ENCODE results near the gene GRIA4.

The GRIA4 gene

GRCh38 chr11:105852403-105852802 is 242.5 kb downstream of the GRIA4 start:
- TF ChIP-seq CTCF (IDR thresholded peaks at IDR 0.05; ENCODE audit: low read depth, low read length): no peak
- no peaks in the 10 kb centered on the region for H3K4me1 ChIP-seq
- H3K36me3 ChIP-seq: no peaks in the 10 kb centered on the region
- no peaks in the 10 kb centered on the region for H3K9me3 ChIP-seq
- no peaks in the 10 kb centered on the region for H3K27me3 ChIP-seq
- no peak overlapping the region for H3K4me3 ChIP-seq (ENCODE audit: low read depth, low read length)
- DNase-seq: no peak

- DNase-seq: no peak
- H3K9me3 ChIP-seq: no peaks in the 10 kb centered on the region
- no peaks in the 10 kb centered on the region for H3K36me3 ChIP-seq
- peaks cover 4% of the 10 kb centered on the region; the same call in 1 of the 2 replicates for H3K4me1 ChIP-seq
- no peaks in the 10 kb centered on the region for H3K27me3 ChIP-seq
- no peak for TF ChIP-seq CTCF (IDR thresholded peaks at IDR 0.05; ENCODE audit: low read depth, low read length)
- H3K4me3 ChIP-seq (ENCODE audit: low read depth, low read length): no peak overlapping the region
Measured at GRCh38 chr11:105854269-105854668, 244.4 kb downstream of the GRIA4 start.

- Histone ChIP-seq H3K27me3 (no peaks in the 10 kb centered on the region), H3K4me1 (peaks cover 10% of the 10 kb centered on the region; the same call in 1 of the 2 replicates), H3K9me3 (no peaks in the 10 kb centered on the region), H3K4me3 (ENCODE audit: low read depth, low read length) (no peak overlapping the region), H3K36me3 (no peaks in the 10 kb centered on the region)
- no peak for DNase-seq
- TF ChIP-seq CTCF (IDR thresholded peaks at IDR 0.05; ENCODE audit: low read depth, low read length): no peak
Measured at GRCh38 chr11:105856954-105857353, 247.1 kb downstream of the GRIA4 start.

GRCh38 chr11:105857728-105858127 is 247.9 kb downstream of the GRIA4 start:
- no peak for DNase-seq
- no peaks in the 10 kb centered on the region for H3K9me3 ChIP-seq
- no peaks in the 10 kb centered on the region for H3K27me3 ChIP-seq
- H3K36me3 ChIP-seq: no peaks in the 10 kb centered on the region
- peaks cover 10% of the 10 kb centered on the region; the same call in 1 of the 2 replicates for H3K4me1 ChIP-seq
- TF ChIP-seq CTCF (IDR thresholded peaks at IDR 0.05; ENCODE audit: low read depth, low read length): no peak
- H3K4me3 ChIP-seq (ENCODE audit: low read depth, low read length): no peak overlapping the region

- no peaks in the 10 kb centered on the region for H3K9me3 ChIP-seq
- TF ChIP-seq CTCF (IDR thresholded peaks at IDR 0.05; ENCODE audit: low read depth, low read length): no peak
- no peak overlapping the region for H3K4me3 ChIP-seq (ENCODE audit: low read depth, low read length)
- H3K4me1 ChIP-seq: peaks cover 10% of the 10 kb centered on the region; the same call in 1 of the 2 replicates
- no peaks in the 10 kb centered on the region for H3K27me3 ChIP-seq
- no peak for DNase-seq
- H3K36me3 ChIP-seq: no peaks in the 10 kb centered on the region; the same call in 1 of the 2 replicates
Measured at GRCh38 chr11:105858841-105859240, 249.0 kb downstream of the GRIA4 start.

- Histone ChIP-seq H3K27me3 (no peaks in the 10 kb centered on the region), H3K9me3 (no peaks in the 10 kb centered on the region), H3K36me3 (no peaks in the 10 kb centered on the region; the same call in 1 of the 2 replicates), H3K4me3 (ENCODE audit: low read depth, low read length) (no peak overlapping the region), H3K4me1 (peaks cover 10% of the 10 kb centered on the region; the same call in 1 of the 2 replicates)
- no peak for DNase-seq
- TF ChIP-seq CTCF (IDR thresholded peaks at IDR 0.05; ENCODE audit: low read depth, low read length): no peak
Measured at GRCh38 chr11:105860105-105860504, 250.2 kb downstream of the GRIA4 start.

Measured in BE2C (cell line).